ENCODE data around the gene CD9.

The CD9 gene

DNA sequence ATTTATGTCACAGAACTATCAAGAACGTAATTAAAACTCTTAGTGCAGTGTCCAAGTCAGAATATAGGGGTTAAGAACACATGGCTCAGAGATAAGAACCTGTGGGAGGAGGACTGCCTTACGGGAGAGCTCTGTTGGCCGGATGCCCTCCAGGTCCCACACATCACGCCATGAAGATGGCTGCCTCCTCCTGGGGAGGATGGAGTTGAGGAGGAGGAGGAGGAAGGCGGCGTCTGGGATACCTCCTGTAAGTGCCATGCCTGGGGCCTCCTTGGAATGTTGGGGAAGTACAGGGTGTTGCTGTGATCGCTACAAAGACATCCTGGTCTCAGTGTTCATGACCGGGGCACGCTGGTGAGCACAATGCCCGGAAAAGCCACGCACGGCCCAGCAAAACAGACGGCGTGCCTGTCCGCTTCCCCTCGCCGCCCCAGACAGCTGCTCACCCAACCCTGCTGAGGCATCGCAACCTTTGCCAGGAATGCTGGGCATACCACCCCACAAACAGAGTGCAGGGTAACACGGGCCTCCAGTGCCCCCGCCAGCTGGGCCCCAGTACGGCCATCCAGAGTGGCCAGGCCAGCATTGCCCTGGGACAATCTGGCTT, 28.7 kb upstream of the CD9 start:
- Mint-ChIP-seq H3K27ac (no peak overlapping the region), H3K36me3 (ENCODE audit: low read depth) (no peaks in the 10 kb centered on the region), H3K4me3 (no peak overlapping the region), H3K27me3 (no peaks in the 10 kb centered on the region), H3K9me3 (no peaks in the 10 kb centered on the region), H3K4me1 (ENCODE audit: low read depth) (peaks cover 34% of the 10 kb centered on the region)
- DNase-seq: no peak

GRCh38 chr12:6172086-6172485, 28.1 kb upstream of the CD9 start:
- Mint-ChIP-seq H3K27ac (no peak overlapping the region), H3K9me3 (no peaks in the 10 kb centered on the region), H3K36me3 (ENCODE audit: low read depth) (no peaks in the 10 kb centered on the region), H3K4me1 (ENCODE audit: low read depth) (peaks cover 28% of the 10 kb centered on the region), H3K27me3 (no peaks in the 10 kb centered on the region), H3K4me3 (no peak overlapping the region)
- DNase-seq: no peak

DNA sequence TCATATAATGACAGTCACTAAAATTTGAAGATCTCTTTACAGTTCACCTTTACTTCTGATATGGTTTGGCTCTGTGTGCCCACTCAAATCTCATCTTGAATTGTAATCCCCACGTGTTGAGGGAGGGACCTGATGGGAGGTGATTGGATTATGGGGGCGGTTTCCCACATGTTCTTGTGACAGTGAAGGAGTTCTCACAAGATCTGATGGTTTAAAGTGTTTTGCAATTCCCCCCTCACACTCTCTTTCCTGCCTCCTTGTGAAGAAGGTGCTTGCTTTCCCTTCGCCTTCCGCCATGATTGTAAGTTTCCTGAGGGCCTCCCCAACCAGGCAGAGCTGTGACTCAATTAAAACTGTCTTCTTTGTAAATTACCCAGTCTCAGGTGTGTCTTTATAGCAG, 27.3 kb upstream of the CD9 start:
- Mint-ChIP-seq H3K36me3 (ENCODE audit: low read depth) (no peaks in the 10 kb centered on the region), H3K9me3 (no peaks in the 10 kb centered on the region), H3K4me1 (ENCODE audit: low read depth) (peaks cover 20% of the 10 kb centered on the region), H3K4me3 (no peak overlapping the region), H3K27me3 (no peaks in the 10 kb centered on the region), H3K27ac (no peak overlapping the region)
- DNase-seq: no peak

DNA sequence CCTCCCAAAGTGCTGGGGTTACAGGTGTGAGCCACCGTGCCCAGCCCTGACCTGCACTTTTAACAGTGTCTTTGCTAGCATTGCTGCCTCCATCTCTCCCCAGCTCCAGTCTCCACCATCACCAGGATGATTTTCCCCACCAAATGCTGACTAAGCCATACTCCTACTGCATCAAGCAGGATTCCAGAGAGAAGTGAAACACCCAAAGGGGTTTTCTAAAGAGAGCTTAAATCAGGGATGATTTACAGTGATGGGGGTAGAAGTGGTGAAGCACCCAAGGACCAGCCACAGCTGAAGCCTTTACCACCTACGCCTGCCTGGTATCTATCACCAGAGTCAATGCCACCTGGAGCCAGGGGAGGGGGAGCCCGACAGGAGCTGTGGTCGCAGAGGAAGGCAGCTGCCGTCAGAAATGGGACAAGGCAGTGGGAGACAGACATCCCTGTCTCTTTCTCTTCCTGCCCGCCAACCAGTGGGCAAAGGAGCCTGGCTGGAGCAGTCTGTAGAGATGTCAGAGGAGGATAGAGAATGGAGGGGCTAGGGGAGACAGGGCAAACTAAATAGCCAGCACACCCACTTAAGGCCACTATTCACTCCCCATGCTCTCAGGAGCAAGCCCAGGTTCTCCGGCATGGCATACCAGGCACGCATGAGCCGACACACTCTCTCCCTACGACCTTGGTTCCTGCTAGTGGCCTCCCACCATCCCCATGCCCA, 22.4 kb upstream of the CD9 start:
- DNase-seq: no peak
- Mint-ChIP-seq H3K27ac (no peak overlapping the region), H3K4me1 (ENCODE audit: low read depth) (no peaks in the 10 kb centered on the region), H3K4me3 (no peak overlapping the region), H3K9me3 (no peaks in the 10 kb centered on the region), H3K27me3 (no peaks in the 10 kb centered on the region), H3K36me3 (ENCODE audit: low read depth) (no peaks in the 10 kb centered on the region)

GRCh38 chr12:6178981-6179761, 21.0 kb upstream of the CD9 start:
- no peaks in the 10 kb centered on the region for H3K36me3 Mint-ChIP-seq (ENCODE audit: low read depth)
- no peak overlapping the region for H3K27ac Mint-ChIP-seq
- no peaks in the 10 kb centered on the region for H3K9me3 Mint-ChIP-seq
- no peaks in the 10 kb centered on the region for H3K4me1 Mint-ChIP-seq (ENCODE audit: low read depth)
- DNase-seq: no peak
- no peak overlapping the region for H3K4me3 Mint-ChIP-seq
- no peaks in the 10 kb centered on the region for H3K27me3 Mint-ChIP-seq

GRCh38 chr12:6180268-6181051, 19.7 kb upstream of the CD9 start:
- H3K9me3 Mint-ChIP-seq: no peaks in the 10 kb centered on the region

GRCh38 chr12:6181166-6181565, 19.0 kb upstream of the CD9 start:
- Mint-ChIP-seq H3K4me1 (ENCODE audit: low read depth) (no peaks in the 10 kb centered on the region), H3K27me3 (no peaks in the 10 kb centered on the region), H3K27ac (no peak overlapping the region), H3K9me3 (no peaks in the 10 kb centered on the region), H3K36me3 (ENCODE audit: low read depth) (no peaks in the 10 kb centered on the region), H3K4me3 (no peak overlapping the region)
- no peak for DNase-seq

More at GRCh38 chr12:6180268-6181051, 19.7 kb upstream of the CD9 start:
- Mint-ChIP-seq H3K36me3 (ENCODE audit: low read depth) (no peaks in the 10 kb centered on the region), H3K27ac (no peak overlapping the region), H3K4me3 (no peak overlapping the region), H3K4me1 (ENCODE audit: low read depth) (no peaks in the 10 kb centered on the region), H3K27me3 (no peaks in the 10 kb centered on the region)
- no peak for DNase-seq

DNA sequence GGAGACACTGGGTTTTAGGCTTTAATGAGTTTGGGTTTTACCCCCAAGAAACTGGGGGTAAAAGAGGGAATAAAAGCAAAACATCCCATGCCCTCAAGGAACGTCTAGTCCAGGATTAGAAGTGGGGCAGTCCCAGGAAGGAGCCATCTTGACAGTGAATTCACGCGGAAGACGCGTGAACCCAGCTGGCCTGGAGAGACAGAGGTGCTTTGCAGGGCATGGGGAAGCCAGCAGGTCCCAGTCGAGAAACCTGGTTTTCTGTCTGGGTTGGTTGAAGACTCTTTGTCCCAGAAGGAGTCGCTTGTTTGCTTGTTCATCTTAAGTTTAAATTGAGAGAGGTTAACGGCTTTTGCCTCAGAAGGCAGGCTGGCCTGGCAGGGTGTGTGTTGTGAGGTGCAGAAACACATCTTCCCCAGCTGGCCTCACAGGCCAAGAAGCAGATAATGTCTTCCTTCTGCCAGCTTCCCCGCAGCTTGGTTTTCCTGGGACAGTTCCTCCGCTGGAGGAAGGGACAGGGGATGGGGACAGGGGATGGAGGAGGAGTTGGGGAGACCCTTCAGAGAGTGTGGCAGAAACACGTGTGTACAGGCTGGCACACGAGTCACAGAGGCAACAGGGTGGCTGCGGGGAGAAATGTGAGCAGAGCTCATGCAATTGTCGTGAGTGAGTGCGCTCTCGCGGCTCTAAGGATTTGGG, 18.5 kb upstream of the CD9 start:
- no peak overlapping the region for H3K4me3 Mint-ChIP-seq
- H3K4me1 Mint-ChIP-seq (ENCODE audit: low read depth): no peaks in the 10 kb centered on the region
- no peak overlapping the region for H3K27ac Mint-ChIP-seq
- no peaks in the 10 kb centered on the region for H3K27me3 Mint-ChIP-seq
- no peaks in the 10 kb centered on the region for H3K9me3 Mint-ChIP-seq
- DNase-seq: no peak
- H3K36me3 Mint-ChIP-seq (ENCODE audit: low read depth): no peaks in the 10 kb centered on the region

GRCh38 chr12:6182279-6182898, 17.8 kb upstream of the CD9 start:
- Mint-ChIP-seq H3K9me3 (no peaks in the 10 kb centered on the region), H3K4me3 (no peak overlapping the region), H3K36me3 (ENCODE audit: low read depth) (no peaks in the 10 kb centered on the region), H3K27me3 (no peaks in the 10 kb centered on the region), H3K27ac (no peak overlapping the region), H3K4me1 (ENCODE audit: low read depth) (no peaks in the 10 kb centered on the region)
- no peak for DNase-seq

- H3K4me1 Mint-ChIP-seq (ENCODE audit: low read depth): peaks cover 1% of the 10 kb centered on the region
- H3K36me3 Mint-ChIP-seq (ENCODE audit: low read depth): no peaks in the 10 kb centered on the region
- H3K4me3 Mint-ChIP-seq: no peak overlapping the region
- no peaks in the 10 kb centered on the region for H3K9me3 Mint-ChIP-seq
- DNase-seq: no peak
- H3K27me3 Mint-ChIP-seq: peaks cover 3% of the 10 kb centered on the region
- no peak overlapping the region for H3K27ac Mint-ChIP-seq
These were observed 16.3 kb upstream of the CD9 start for GRCh38 chr12:6183689-6184428.

DNA sequence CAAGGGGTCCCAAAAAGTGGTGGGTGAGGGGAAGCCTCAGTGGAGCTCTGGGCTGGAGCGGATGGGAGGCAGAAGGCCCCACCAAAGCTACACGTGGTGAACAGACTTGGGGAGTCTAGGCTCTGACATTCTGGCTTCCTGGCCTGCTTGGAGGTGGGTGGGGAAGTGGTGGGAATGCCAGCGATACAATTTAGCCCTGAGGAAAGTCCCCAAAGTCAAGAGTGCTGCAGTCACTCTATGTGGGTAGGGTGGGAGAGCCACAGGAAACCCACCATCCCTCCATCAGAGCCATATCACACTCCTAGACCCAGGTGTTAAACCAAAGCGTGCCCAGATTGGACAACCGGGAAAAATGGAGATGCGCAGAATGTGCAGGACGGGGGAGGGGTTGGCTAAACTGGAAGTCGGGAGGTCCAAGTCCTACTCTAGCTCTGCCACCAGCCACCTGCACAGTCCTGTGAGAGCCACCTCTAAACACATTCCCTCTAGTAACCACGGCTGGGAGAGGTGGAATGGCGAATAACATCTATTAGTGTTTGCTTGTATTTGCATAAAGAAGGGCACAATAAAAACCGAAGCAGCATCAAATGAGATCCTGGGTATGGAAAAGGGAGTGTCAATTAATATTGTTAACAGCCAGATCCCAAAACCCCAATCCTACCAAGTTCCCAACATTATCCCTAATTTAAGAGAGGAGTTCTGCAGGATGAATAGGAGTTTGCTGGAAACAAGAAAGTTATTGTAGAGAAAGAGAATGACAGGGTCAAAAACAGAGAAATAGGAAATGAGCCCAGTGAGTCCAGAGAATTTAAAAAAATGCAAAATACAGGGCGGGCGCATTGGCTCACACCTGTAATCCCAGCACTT, 14.0 kb upstream of the CD9 start:
- Mint-ChIP-seq H3K4me1 (ENCODE audit: low read depth) (peaks cover 12% of the 10 kb centered on the region), H3K27me3 (peaks cover 14% of the 10 kb centered on the region), H3K9me3 (no peaks in the 10 kb centered on the region), H3K27ac (no peak overlapping the region), H3K36me3 (ENCODE audit: low read depth) (no peaks in the 10 kb centered on the region), H3K4me3 (no peak overlapping the region)
- no peak for DNase-seq

DNA sequence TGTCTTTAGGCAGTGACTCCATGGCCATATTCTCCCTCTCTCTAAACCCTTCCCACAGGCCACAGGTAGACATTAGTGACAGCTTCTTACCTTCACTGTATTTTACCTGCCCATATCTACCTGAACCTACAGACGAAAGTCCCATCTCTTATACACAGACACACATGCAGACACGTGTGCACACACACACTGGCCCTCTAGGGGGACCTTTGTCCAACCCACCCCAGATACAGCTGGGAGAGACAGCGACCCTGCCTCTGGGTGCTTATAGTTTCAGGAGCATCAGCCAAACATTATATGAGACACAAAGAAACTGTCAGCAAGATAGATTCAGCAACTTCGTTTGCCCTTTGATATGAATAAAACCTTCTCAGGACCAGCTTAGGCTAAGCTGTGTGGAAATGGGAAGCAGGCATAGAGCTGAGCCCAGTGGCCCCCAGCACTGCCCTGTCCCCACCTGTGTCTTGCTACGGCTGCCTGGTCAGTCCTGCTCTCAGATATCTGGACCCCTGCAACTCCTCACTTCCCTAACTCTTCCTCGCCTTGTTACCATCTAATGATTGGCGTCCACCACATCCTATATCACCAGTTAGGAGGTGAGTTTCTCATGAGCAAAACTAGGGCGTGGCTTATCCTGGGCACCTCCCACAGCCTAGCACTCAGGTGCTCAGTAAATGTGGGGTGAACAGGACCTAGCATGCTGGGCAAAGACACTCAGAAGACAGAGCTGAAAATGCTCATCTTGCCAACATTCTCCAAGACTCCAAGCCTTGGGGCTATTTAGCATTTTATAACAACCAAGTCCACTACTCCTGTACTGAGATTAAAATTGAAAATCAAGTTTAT, 12.0 kb upstream of the CD9 start:
- H3K4me3 Mint-ChIP-seq: no peak overlapping the region
- no peak for DNase-seq
- no peaks in the 10 kb centered on the region for H3K36me3 Mint-ChIP-seq (ENCODE audit: low read depth)

More for the DNA sequence above, 12.0 kb upstream of the CD9 start:
- H3K4me1 Mint-ChIP-seq (ENCODE audit: low read depth): peaks cover 12% of the 10 kb centered on the region
- peaks cover 17% of the 10 kb centered on the region for H3K27me3 Mint-ChIP-seq
- no peak overlapping the region for H3K27ac Mint-ChIP-seq
- no peaks in the 10 kb centered on the region for H3K9me3 Mint-ChIP-seq

All from activated T-cell treated with anti-CD3 and anti-CD28 coated beads, Interleukin-2, amount 50 U/mL, for 24 hours (primary cell).